HEK293 (cell line): ENCODE results near the gene ADIPOR2.

ENCODE experiments used
- ATF2 ChIP-seq: fragments of 450-650 bp; formaldehyde crosslinking; IDR thresholded peaks from 2 replicates; pipeline ENCODE4 v1.5.1; 2016; ENCODE audit warnings: missing biosample characterization, missing genetic modification characterization, low read depth
- BCL11A ChIP-seq: fragments of 450-650 bp; formaldehyde crosslinking; IDR thresholded peaks from 2 replicates; pipeline ENCODE4 v1.5.1; 2016; ENCODE audit warnings: low read depth, missing biosample characterization, missing genetic modification characterization
- CTCF ChIP-seq: fragments of 450-650 bp; formaldehyde crosslinking; IDR thresholded peaks from 2 replicates; pipeline ENCODE4 v1.5.1; 2016; ENCODE audit warnings: missing biosample characterization, missing genetic modification characterization
- GLIS2 ChIP-seq: fragments of 450-650 bp; formaldehyde crosslinking; IDR thresholded peaks from 2 replicates; pipeline ENCODE4 v1.5.1; 2016; ENCODE audit warnings: missing biosample characterization, missing genetic modification characterization
- REST ChIP-seq: fragments of 450-650 bp; formaldehyde crosslinking; IDR thresholded peaks from 2 replicates; pipeline ENCODE4 v1.5.1; 2016; ENCODE audit warnings: missing biosample characterization, missing genetic modification characterization
- SETDB1 ChIP-seq: IDR thresholded peaks from one replicate; pipeline ENCODE4 v1.6.1; 2017; ENCODE audit warnings: mild to moderate bottlenecking, low read length, moderate library complexity, mixed read lengths; ENCODE audit not compliant: insufficient read length
- ZBTB7A ChIP-seq: fragments of 450-650 bp; formaldehyde crosslinking; IDR thresholded peaks from 2 replicates; pipeline ENCODE4 v1.5.1; 2016; ENCODE audit warnings: low read depth, missing biosample characterization, missing genetic modification characterization
- ZBTB8A ChIP-seq: fragments of 450-650 bp; formaldehyde crosslinking; IDR thresholded peaks from 2 replicates; pipeline ENCODE4 v1.5.1; 2016; ENCODE audit warnings: missing biosample characterization, missing genetic modification characterization
- ZNF148 ChIP-seq: fragments of 450-650 bp; formaldehyde crosslinking; IDR thresholded peaks from 2 replicates; pipeline ENCODE4 v1.5.0; 2017; ENCODE audit warnings: missing biosample characterization, missing genetic modification characterization, borderline replicate concordance
- ZNF274 ChIP-seq, 2 experiments: fragments of 200-500 bp in 1 of 2; fragments of 450-650 bp in 1 of 2; sonication (Bioruptor generic) in 1 of 2; formaldehyde crosslinking in 1 of 2; IDR thresholded peaks; 2 replicates each; pipeline versions ENCODE4 v1.5.1 to v1.6.1; 2014 to 2016; ENCODE audit warnings: borderline replicate concordance in 1 of 2, inconsistent platforms in 1 of 2, low read length in 1 of 2, missing biosample characterization in 1 of 2, missing genetic modification characterization in 1 of 2
- ZNF398 ChIP-seq: fragments of 450-650 bp; formaldehyde crosslinking; IDR thresholded peaks from 2 replicates; pipeline ENCODE4 v1.5.1; 2017; ENCODE audit warnings: missing biosample characterization, missing genetic modification characterization
- ZNF558 ChIP-seq: fragments of 450-650 bp; formaldehyde crosslinking; IDR thresholded peaks from 2 replicates; pipeline ENCODE4 v1.5.1; 2016; ENCODE audit warnings: missing biosample characterization, missing genetic modification characterization
- TF ChIP-seq, protein P1 (sequence below): IDR thresholded peaks from 2 replicates; pipeline ENCODE4 v1.6.1; 2011; ENCODE audit warnings: mild to moderate bottlenecking, low read depth, low read length, borderline replicate concordance
- TF ChIP-seq, protein P2 (sequence below): fragments of 450-650 bp; formaldehyde crosslinking; IDR thresholded peaks from 2 replicates; pipeline ENCODE4 v1.5.1; 2016; ENCODE audit warnings: missing biosample characterization, missing genetic modification characterization

DNA sequence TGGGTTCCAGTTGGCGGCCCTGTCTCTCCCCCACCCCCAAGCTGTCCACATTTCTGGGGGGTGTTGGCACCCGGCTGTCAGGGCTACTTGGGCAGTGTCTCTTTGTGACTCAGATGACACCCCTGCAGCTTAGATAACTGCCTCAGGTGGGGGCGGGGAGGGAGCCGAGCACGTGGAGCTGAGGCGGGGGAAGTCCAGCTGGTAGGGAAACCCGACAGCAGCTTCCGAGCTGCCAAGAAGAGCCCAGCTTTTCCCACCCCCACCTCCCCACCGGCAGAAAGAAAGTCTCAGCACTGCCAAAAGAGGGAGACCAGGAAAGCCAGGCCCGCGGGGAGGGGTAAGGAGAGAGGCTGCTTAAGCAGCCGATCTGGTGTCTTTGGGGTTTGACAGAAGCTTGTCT is 130.9 kb downstream of the ADIPOR2 start:
- TF ChIP-seq BCL11A (tag by site-specific recombination) = no peak
- no peak for TF ChIP-seq ATF2 (tag by site-specific recombination)
- no peak for TF ChIP-seq ZNF558 (tag by site-specific recombination)
- no peak for TF ChIP-seq REST
- no peak for TF ChIP-seq ZNF148 (tag by site-specific recombination)
- TF ChIP-seq CTCF (tag by site-specific recombination) = no peak
- TF ChIP-seq, protein P1, sequence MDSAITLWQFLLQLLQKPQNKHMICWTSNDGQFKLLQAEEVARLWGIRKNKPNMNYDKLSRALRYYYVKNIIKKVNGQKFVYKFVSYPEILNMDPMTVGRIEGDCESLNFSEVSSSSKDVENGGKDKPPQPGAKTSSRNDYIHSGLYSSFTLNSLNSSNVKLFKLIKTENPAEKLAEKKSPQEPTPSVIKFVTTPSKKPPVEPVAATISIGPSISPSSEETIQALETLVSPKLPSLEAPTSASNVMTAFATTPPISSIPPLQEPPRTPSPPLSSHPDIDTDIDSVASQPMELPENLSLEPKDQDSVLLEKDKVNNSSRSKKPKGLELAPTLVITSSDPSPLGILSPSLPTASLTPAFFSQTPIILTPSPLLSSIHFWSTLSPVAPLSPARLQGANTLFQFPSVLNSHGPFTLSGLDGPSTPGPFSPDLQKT = no peak
- no peak for TF ChIP-seq ZBTB8A
- no peak for TF ChIP-seq SETDB1
- no peak for TF ChIP-seq ZBTB7A (tag by site-specific recombination)
- TF ChIP-seq, protein P2, sequence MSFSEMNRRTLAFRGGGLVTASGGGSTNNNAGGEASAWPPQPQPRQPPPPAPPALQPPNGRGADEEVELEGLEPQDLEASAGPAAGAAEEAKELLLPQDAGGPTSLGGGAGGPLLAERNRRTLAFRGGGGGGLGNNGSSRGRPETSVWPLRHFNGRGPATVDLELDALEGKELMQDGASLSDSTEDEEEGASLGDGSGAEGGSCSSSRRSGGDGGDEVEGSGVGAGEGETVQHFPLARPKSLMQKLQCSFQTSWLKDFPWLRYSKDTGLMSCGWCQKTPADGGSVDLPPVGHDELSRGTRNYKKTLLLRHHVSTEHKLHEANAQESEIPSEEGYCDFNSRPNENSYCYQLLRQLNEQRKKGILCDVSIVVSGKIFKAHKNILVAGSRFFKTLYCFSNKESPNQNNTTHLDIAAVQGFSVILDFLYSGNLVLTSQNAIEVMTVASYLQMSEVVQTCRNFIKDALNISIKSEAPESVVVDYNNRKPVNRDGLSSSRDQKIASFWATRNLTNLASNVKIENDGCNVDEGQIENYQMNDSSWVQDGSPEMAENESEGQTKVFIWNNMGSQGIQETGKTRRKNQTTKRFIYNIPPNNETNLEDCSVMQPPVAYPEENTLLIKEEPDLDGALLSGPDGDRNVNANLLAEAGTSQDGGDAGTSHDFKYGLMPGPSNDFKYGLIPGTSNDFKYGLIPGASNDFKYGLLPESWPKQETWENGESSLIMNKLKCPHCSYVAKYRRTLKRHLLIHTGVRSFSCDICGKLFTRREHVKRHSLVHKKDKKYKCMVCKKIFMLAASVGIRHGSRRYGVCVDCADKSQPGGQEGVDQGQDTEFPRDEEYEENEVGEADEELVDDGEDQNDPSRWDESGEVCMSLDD (tag by site-specific recombination) = no peak
- no peak for TF ChIP-seq ZNF398
- no peak for TF ChIP-seq GLIS2 (tag by site-specific recombination)
- no peak for TF ChIP-seq ZNF274 (IDR thresholded peaks at IDR 0.05; ENCODE audit: low read length)
- TF ChIP-seq ZNF274 (tag by site-specific recombination; IDR thresholded peaks at IDR 0.05; ENCODE audit: borderline replicate concordance) = no peak
